ENCODE results near the gene SLC10A3. TPM values are rescaled to one million over a fixed set of nuclear protein-coding genes. Genes with fewer than 3 reads are reported as not detected.

The SLC10A3 gene
- total RNA-seq, 4 donors from 2014 or later = 8.2 to 18.3 (median 15.9) TPM

GRCh38 chrX:154490021-154490413 is 412 bp downstream of the SLC10A3 start:
- no peak for TF ChIP-seq CTCF (IDR thresholded peaks at IDR 0.05; ENCODE audit: low read depth)

DNA sequence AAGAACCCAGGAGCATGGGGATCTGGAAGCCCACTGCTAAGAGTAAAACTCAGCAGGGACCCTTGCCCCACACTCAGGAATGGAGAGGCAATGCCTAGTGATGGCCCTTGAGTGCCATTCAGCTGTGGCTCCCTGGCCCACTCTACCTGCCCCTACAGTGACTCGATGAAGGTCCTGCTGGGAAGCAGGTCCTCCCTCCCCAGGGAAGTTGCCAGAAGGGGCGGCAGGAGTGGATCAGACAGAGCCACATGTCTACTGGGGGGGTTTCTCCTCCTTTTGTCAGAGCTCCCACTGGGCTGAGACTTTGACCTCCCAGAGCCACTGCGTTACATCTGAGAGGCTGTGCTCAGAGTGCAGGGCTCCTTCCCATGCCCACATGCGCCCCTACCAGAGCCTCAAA is 1.2 kb downstream of the SLC10A3 start:
- TF ChIP-seq CTCF (IDR thresholded peaks at IDR 0.05; ENCODE audit: low read depth) = no peak

- no peak for TF ChIP-seq CTCF (IDR thresholded peaks at IDR 0.05; ENCODE audit: low read depth)
These were observed 1.9 kb downstream of the SLC10A3 start for GRCh38 chrX:154488336-154489075.

- TF ChIP-seq CTCF (IDR thresholded peaks at IDR 0.05; ENCODE audit: low read depth) = no peak
These were observed 2.7 kb downstream of the SLC10A3 start for GRCh38 chrX:154487518-154488290.

DNA sequence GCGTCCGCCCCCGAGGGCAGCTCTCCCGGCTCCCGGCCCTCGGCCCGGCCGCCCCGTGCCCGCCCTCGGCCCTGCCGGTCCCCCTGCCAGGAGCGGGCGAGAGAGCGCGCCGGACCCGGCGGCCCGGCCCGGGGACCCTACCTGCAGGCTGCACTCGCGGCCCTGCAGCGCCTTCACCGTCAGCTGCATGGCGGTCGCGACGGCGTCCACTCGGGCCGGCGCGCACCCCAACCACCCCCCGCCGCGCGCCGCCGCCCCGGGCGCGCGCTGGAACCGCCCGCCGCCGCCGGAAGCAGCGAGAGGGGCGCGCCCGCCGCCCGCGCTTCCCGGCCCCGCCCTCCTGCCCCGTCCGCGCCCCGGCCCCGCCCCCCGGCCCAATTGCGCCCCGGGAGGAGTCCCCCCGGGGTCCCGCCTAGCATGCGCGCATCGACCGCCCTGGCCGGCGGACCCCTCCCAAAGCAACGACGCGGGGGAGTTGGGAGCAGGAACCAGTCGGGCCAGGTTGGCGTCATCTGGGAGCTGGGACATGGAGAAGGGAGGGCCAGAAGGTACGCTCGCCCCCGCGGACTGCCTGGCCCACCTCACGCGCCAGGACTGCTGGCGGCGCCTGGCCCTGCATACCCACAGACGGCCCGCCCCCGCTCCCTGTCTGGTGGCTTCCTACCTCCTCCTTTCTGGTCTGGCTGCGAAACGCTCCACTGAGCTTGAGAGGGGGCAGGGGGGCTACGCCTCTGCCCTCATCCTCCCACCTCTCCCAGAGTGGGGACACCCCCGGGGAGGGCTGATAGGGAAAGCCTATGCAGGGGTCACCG is 3.8 kb downstream of the SLC10A3 start, which contains the start of gene UBL4A:
Gene UBL4A, minus strand, starts transcription at position 220 of the 812 bp plus-strand sequence. Its CDS starts 31 bp downstream, at position 189.
- TF ChIP-seq CTCF (IDR thresholded peaks at IDR 0.05; ENCODE audit: low read depth) = no peak

DNA sequence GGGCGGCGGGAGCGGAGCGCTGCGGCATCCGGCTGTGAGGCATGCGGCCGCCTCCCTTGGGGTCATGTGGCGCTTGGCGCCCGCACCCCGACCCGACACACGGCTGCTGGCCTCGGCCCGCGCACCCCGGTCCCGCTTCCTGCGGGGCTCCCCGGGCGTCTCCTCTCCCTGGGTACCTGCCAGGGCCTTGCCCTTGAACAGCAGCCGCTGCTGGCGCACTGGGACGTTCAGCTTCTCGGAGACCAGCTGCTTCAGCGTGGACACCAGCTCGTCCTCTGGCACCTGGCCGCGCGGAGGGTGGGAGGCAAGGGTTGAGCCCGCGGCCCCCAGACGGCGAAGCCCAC is 4.4 kb downstream of the SLC10A3 start:
- no peak for TF ChIP-seq CTCF (IDR thresholded peaks at IDR 0.05; ENCODE audit: low read depth)
